Measurements from ENCODE around the gene SLC7A7. TPM values are rescaled to one million over a fixed set of nuclear protein-coding genes. Genes with fewer than 3 reads are reported as not detected.

SLC7A7 gene
- total and polyA plus RNA-seq, 9 of the 15 experiments (the other 6 are each of a cell fraction or from before 2014, with no cell fraction given): 0.07 to 0.68 (median 0.41) TPM

- no peak for TF ChIP-seq ZNF277 (CRISPR knock-in tag; IDR thresholded peaks at IDR 0.05; ENCODE audit: borderline replicate concordance)
- TF ChIP-seq NR2C1 (IDR thresholded peaks at IDR 0.05): peak; percentile 95
- TF ChIP-seq NR2C1 (tag; IDR thresholded peaks at IDR 0.05): peak; percentile 97
- TF ChIP-seq ZNF77 (CRISPR knock-in tag; IDR thresholded peaks at IDR 0.05): no peak
- no peak for TF ChIP-seq ZNF143 (CRISPR knock-in tag; IDR thresholded peaks at IDR 0.05)
- TF ChIP-seq HMG20A (CRISPR knock-in tag; conservative IDR thresholded peaks at IDR 0.05): no peak
- 0 out of 2 replicates have a peak, but pooled peaks have one; percentile 25 for TF ChIP-seq HMGXB4 (CRISPR knock-in tag; IDR thresholded peaks at IDR 0.05)
- peak; percentile 29 for TF ChIP-seq HDAC3 (IDR thresholded peaks at IDR 0.05; ENCODE audit: borderline replicate concordance, partially characterized antibody)
- no peak for TF ChIP-seq BRCA1 (IDR thresholded peaks at IDR 0.05)
- 0 out of 2 replicates have a peak, but pooled peaks have one; percentile 28 for TF ChIP-seq BRCA1 (CRISPR knock-in tag; IDR thresholded peaks at IDR 0.05)
- no peak for TF ChIP-seq ZC3H11A (IDR thresholded peaks at IDR 0.05; ENCODE audit: low read depth, low read length)
- no peak for TF ChIP-seq ZNF561 (CRISPR knock-in tag; conservative IDR thresholded peaks at IDR 0.05)
- peak; percentile 54; the same call in 1 of the 2 replicates for TF ChIP-seq MYC (IDR thresholded peaks at IDR 0.05; ENCODE audit: low read depth, low read length)
- no peak for TF ChIP-seq MYC (CRISPR knock-in tag; IDR thresholded peaks at IDR 0.05; ENCODE audit: borderline replicate concordance, low read depth)
- no peak for TF ChIP-seq RERE (CRISPR knock-in tag; IDR thresholded peaks at IDR 0.05; ENCODE audit: borderline replicate concordance)
- TF ChIP-seq ZSCAN29 (IDR thresholded peaks at IDR 0.05): no peak
- peak; percentile 88 for TF ChIP-seq POLR2AphosphoS5 (IDR thresholded peaks at IDR 0.05; ENCODE audit: control insufficient read depth, insufficient read depth, low read depth, low read length)
These were observed 48.5 kb downstream of the SLC7A7 start, which contains the start of gene OXA1L (continued) for GRCh38 chr14:22766457-22767322.
